CD8-positive, alpha-beta memory T cell (primary cell): ENCODE measurements around the gene KRTAP10-10. TPM values are rescaled to one million over a fixed set of nuclear protein-coding genes. Genes with fewer than 3 reads are reported as not detected.
"Not testable (repeated sequence)": the region's sequence is repeated elsewhere in the genome, so short reads cannot be mapped to it uniquely, and the experiment has no call there.

Source experiments
- CTCF ChIA-PET: fragments of 350-600 bp; sonication (Branson Sonifier 250); formaldehyde crosslinking; loops from one replicate; lab custom pipeline; 2021; ENCODE audit warnings: antibody characterized with exemption; lab: Charles Lee
- POLR2A ChIA-PET: fragments of 350-600 bp; sonication (Branson Sonifier 250); formaldehyde crosslinking; loops from one replicate; lab custom pipeline; 2021; ENCODE audit warnings: antibody characterized with exemption; lab: Charles Lee
- DNase-seq, 5 donors: peaks; one replicate each; pipeline versions ENCODE4 v3.0.0 to v3.0.0-alpha.2; 2020 to 2022; ENCODE audit warnings: mixed read lengths in 1 of 5
- H3K27ac ChIP-seq: one replicate; pipeline ENCODE4 v1.7.0; 2013; ENCODE audit warnings: low read depth, mild to moderate bottlenecking, low read length, moderate library complexity
- H3K27me3 ChIP-seq: 2 replicates; pipeline ENCODE4 v1.7.0; 2013; ENCODE audit warnings: low read length, mild to moderate bottlenecking; ENCODE audit not compliant: insufficient read depth, poor library complexity, severe bottlenecking
- H3K36me3 ChIP-seq: 2 replicates; pipeline ENCODE4 v1.7.0; 2013; ENCODE audit warnings: mild to moderate bottlenecking, low read length, moderate library complexity; ENCODE audit not compliant: insufficient read depth
- H3K4me1 ChIP-seq: 2 replicates; pipeline ENCODE4 v1.7.0; 2013; ENCODE audit warnings: mild to moderate bottlenecking, low read length, moderate library complexity; ENCODE audit not compliant: insufficient read depth
- H3K4me3 ChIP-seq: 2 replicates; pipeline ENCODE4 v1.7.0; 2013; ENCODE audit warnings: mild to moderate bottlenecking, low read length
- H3K9me3 ChIP-seq: 2 replicates; pipeline ENCODE4 v1.7.0; 2013; ENCODE audit warnings: mild to moderate bottlenecking, low read length
- H3K27ac Mint-ChIP-seq, 8 donors: one replicate each; pipeline ENCODE4 v1.8.0; 2020 to 2021; ENCODE audit warnings: mixed read lengths in 8 of 8, mild to moderate bottlenecking in 6 of 8, inconsistent platforms in 3 of 8, moderate library complexity in 3 of 8
- H3K27me3 Mint-ChIP-seq, 2 donors: one replicate each; pipeline ENCODE4 v1.8.0; 2020 to 2021; ENCODE audit warnings: mixed read lengths in 2 of 2, mild to moderate bottlenecking in 1 of 2, moderate library complexity in 1 of 2
- H3K36me3 Mint-ChIP-seq, 3 donors: one replicate each; pipeline ENCODE4 v1.8.0; 2020 to 2021; ENCODE audit warnings: mixed read lengths in 3 of 3, inconsistent platforms in 1 of 3, mild to moderate bottlenecking in 1 of 3
- H3K4me1 Mint-ChIP-seq, 3 donors: one replicate each; pipeline ENCODE4 v1.8.0; 2020 to 2021; ENCODE audit warnings: mixed read lengths in 3 of 3, inconsistent platforms in 1 of 3, mild to moderate bottlenecking in 1 of 3
- H3K4me3 Mint-ChIP-seq, 7 donors: one replicate each; pipeline ENCODE4 v1.8.0; 2020 to 2021; ENCODE audit warnings: mixed read lengths in 7 of 7, mild to moderate bottlenecking in 6 of 7, moderate library complexity in 4 of 7, inconsistent platforms in 2 of 7
- H3K9me3 Mint-ChIP-seq, 5 donors: one replicate each; pipeline ENCODE4 v1.8.0; 2020 to 2022; ENCODE audit warnings: mixed read lengths in 5 of 5, mild to moderate bottlenecking in 3 of 5, moderate library complexity in 2 of 5, inconsistent platforms in 1 of 5
- polyA plus RNA-seq: library from polyadenylated mRNA; unstranded; fragments of 300-500 nt; fragmentation: Illumina TruSeq; gene quantifications from one replicate; pipeline ENCODE4 v1.2.3, GENCODE V29; 2021
- total RNA-seq, 2 experiments: library from RNA; stranded (reverse); gene quantifications; one replicate each; pipeline ENCODE4 v1.2.3, GENCODE V29; 2021

The KRTAP10-10 gene
- total and polyA plus RNA-seq, 3 experiments from 2014 or later, result not detected

GRCh38 chr21:44610157-44610843, 26.9 kb upstream of the KRTAP10-10 start:
- H3K4me1 Mint-ChIP-seq, H3K4me3 ChIP-seq, H3K9me3 ChIP-seq, H3K4me3 Mint-ChIP-seq, H3K4me1 ChIP-seq, H3K27ac Mint-ChIP-seq, H3K27me3 ChIP-seq, H3K36me3 ChIP-seq, H3K27ac ChIP-seq, DNase-seq: not testable (repeated sequence)
- ChIA-PET POLR2A (interaction anchor here (0.6 kb wide), 1 partner anchor 12 kb away, joined by 3 read pairs; no protein-coding TSS in a partner anchor), CTCF (interaction anchor here (1.0 kb wide), 1 partner anchor 92 kb away, joined by 3 read pairs; no protein-coding TSS in a partner anchor)
- Mint-ChIP-seq H3K36me3 (peaks cover 1 to 23% (median 2%) of the 10 kb centered on the region in 3 donors), H3K27me3 (peaks cover 5 to 19% of the 10 kb centered on the region in 2 donors), H3K9me3 (peaks cover 15 to 28% (median 24%) of the 10 kb centered on the region in 5 donors)

GRCh38 chr21:44611551-44611950, 25.6 kb upstream of the KRTAP10-10 start:
- Histone ChIP-seq H3K36me3 (no peaks in the 10 kb centered on the region), H3K4me3 (no peak overlapping the region)

DNA sequence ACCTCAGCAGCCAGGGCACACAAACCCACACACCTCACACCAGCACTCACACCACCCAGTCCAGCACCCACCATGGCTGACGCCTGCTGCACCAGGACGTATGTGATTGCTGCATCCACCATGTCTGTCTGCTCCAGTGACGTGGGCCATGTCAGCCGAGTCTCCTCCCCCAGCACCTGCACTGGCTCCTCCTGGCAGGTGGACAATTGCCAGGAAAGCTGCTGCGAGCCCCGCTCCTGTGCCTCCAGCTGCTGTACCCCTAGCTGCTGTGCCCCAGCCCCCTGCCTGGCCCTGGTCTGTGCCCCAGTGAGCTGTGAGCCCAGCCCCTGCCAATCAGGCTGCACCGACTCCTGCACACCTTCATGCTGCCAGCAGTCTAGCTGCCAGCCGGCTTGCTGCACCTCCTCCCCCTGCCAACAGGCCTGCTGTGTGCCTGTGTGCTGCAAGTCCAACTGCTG, 25.1 kb upstream of the KRTAP10-10 start, which contains the start of gene KRTAP10-8:
KRTAP10-8 (plus strand) TSS at position 51 of the 458 bp plus-strand sequence; CDS start at position 73, 22 bp downstream.
- no peaks in the 10 kb centered on the region for H3K36me3 ChIP-seq
- H3K4me1 ChIP-seq, result peaks cover 16% of the 10 kb centered on the region
- peaks cover 4% of the 10 kb centered on the region for H3K9me3 ChIP-seq
- peaks cover 1 to 20% (median 2%) of the 10 kb centered on the region in 3 donors for H3K36me3 Mint-ChIP-seq
- H3K9me3 Mint-ChIP-seq, result peaks cover 15 to 28% (median 24%) of the 10 kb centered on the region in 5 donors
- DNase-seq, result no peak
- no peak within 1 kb of the TSS for H3K4me3 ChIP-seq
- ChIA-PET POLR2A (no interaction called here), CTCF (no interaction called here)
- H3K4me3 Mint-ChIP-seq, result no peak within 1 kb of the TSS
- peaks cover 1 to 7% of the 10 kb centered on the region in 2 donors for H3K27me3 Mint-ChIP-seq
- H3K27ac Mint-ChIP-seq, result peak within 1 kb of the TSS in 1 of 8 donors; percentile 47
- no peak within 1 kb of the TSS for H3K27ac ChIP-seq
- H3K4me1 Mint-ChIP-seq, result peaks cover 14 to 21% (median 19%) of the 10 kb centered on the region in 3 donors
- peaks cover 5% of the 10 kb centered on the region for H3K27me3 ChIP-seq

More at GRCh38 chr21:44611551-44611950, 25.6 kb upstream of the KRTAP10-10 start:
- POLR2A ChIA-PET, result no interaction called here
- Mint-ChIP-seq H3K27ac (no peak overlapping the region), H3K4me3 (no peak overlapping the region), H3K4me1 (peaks cover 11 to 16% (median 14%) of the 10 kb centered on the region in 3 donors), H3K36me3 (peaks cover 1 to 20% (median 2%) of the 10 kb centered on the region in 3 donors), H3K27me3 (peaks cover 1 to 8% of the 10 kb centered on the region in 2 donors), H3K9me3 (peaks cover 15 to 28% (median 24%) of the 10 kb centered on the region in 5 donors)
- no peak overlapping the region for H3K27ac ChIP-seq
- DNase-seq, result no peak
- peaks cover 11% of the 10 kb centered on the region for H3K4me1 ChIP-seq
- CTCF ChIA-PET, result no interaction called here
- peaks cover 4% of the 10 kb centered on the region for H3K9me3 ChIP-seq
- peaks cover 5% of the 10 kb centered on the region for H3K27me3 ChIP-seq

- Histone ChIP-seq H3K36me3 (no peaks in the 10 kb centered on the region), H3K27me3 (peaks cover 1% of the 10 kb centered on the region), H3K4me3 (no peak overlapping the region), H3K4me1 (peaks cover 23% of the 10 kb centered on the region), H3K9me3 (peaks cover 4% of the 10 kb centered on the region), H3K27ac (no peak overlapping the region)
- Mint-ChIP-seq H3K27me3 (peaks cover 0 to 5% of the 10 kb centered on the region in 2 donors), H3K4me1 (peaks cover 16 to 27% (median 26%) of the 10 kb centered on the region in 3 donors), H3K36me3 (peaks cover 1 to 20% (median 2%) of the 10 kb centered on the region in 3 donors), H3K9me3 (peaks cover 15 to 28% (median 24%) of the 10 kb centered on the region in 5 donors), H3K27ac (peak overlapping the region in 1 of 8 donors; percentile 57), H3K4me3 (no peak overlapping the region)
- ChIA-PET CTCF (no interaction called here), POLR2A (no interaction called here)
- no peak for DNase-seq
Observed at GRCh38 chr21:44612669-44613229, 24.4 kb upstream of the KRTAP10-10 start.

- Mint-ChIP-seq H3K4me3 (no peak overlapping the region), H3K27ac (no peak overlapping the region), H3K27me3 (peaks cover 0 to 2% of the 10 kb centered on the region in 2 donors), H3K9me3 (peaks cover 15 to 28% (median 24%) of the 10 kb centered on the region in 5 donors), H3K36me3 (peaks cover 2 to 20% (median 3%) of the 10 kb centered on the region in 3 donors), H3K4me1 (peaks cover 23 to 36% (median 34%) of the 10 kb centered on the region in 3 donors)
- Histone ChIP-seq H3K4me1 (peaks cover 31% of the 10 kb centered on the region), H3K9me3 (peaks cover 4% of the 10 kb centered on the region), H3K4me3 (no peak overlapping the region), H3K36me3 (no peaks in the 10 kb centered on the region), H3K27ac (no peak overlapping the region), H3K27me3 (no peaks in the 10 kb centered on the region)
- DNase-seq, result no peak
- CTCF ChIA-PET, result no interaction called here
- POLR2A ChIA-PET, result no interaction called here
Observed at GRCh38 chr21:44613386-44614155, 23.6 kb upstream of the KRTAP10-10 start.

DNA sequence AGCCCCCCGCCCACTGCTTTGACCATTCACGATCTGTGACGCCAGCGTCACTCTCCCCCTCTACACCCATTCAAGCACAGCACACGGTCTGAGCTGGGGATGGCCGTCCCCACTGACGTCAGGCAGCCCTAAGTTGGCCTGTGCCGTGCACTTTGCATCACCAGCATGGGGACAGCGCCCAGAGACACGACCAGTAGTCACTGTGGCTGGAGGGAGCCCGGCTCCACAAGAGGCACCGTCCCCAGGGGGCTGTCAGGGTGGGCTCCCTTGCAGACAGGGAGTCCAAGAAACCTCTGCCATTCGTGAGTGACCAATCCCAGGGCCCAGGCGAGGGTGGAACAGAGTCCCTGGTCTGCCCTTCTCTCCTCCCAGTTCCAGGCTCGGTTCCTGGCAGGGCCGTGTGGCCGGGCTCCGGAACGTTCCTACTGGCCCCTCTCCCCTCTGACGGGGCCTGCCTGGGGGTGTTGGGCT, 23.0 kb upstream of the KRTAP10-10 start:
- DNase-seq, result no peak
- peaks cover 0 to 2% of the 10 kb centered on the region in 2 donors for H3K27me3 Mint-ChIP-seq
- H3K27ac Mint-ChIP-seq, result no peak overlapping the region
- H3K4me1 Mint-ChIP-seq, result peaks cover 29 to 42% (median 40%) of the 10 kb centered on the region in 3 donors
- Histone ChIP-seq H3K4me3 (no peak overlapping the region), H3K27me3 (no peaks in the 10 kb centered on the region), H3K9me3 (peaks cover 4% of the 10 kb centered on the region), H3K4me1 (peaks cover 37% of the 10 kb centered on the region), H3K27ac (no peak overlapping the region), H3K36me3 (no peaks in the 10 kb centered on the region)
- peaks cover 12 to 28% (median 24%) of the 10 kb centered on the region in 5 donors for H3K9me3 Mint-ChIP-seq
- H3K36me3 Mint-ChIP-seq, result peaks cover 3 to 20% (median 6%) of the 10 kb centered on the region in 3 donors
- ChIA-PET POLR2A (no interaction called here), CTCF (no interaction called here)
- no peak overlapping the region for H3K4me3 Mint-ChIP-seq

DNA sequence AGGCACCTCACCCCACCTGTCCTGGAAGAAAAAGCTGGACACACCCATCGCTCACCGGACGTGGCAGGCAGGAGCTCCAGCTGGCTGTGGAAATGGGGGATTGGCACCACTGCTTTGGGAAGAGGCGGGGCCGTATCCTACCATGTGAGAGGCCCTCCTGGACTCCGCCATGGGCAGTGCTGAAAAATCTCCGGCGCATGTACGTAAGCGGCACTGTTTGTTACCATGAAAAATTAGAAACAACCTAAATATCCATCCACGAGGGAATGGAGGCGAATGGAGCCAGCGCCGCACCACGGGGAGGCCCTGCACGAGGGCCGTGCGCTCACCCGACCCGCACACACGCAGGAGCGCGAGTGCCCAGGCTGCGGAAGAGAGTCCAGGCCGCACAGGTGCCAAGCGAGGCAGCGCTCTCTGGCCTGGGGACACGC, 22.2 kb upstream of the KRTAP10-10 start:
- Histone ChIP-seq H3K4me1 (peaks cover 45% of the 10 kb centered on the region), H3K27ac (no peak overlapping the region), H3K36me3 (no peaks in the 10 kb centered on the region), H3K27me3 (no peaks in the 10 kb centered on the region), H3K9me3 (peaks cover 4% of the 10 kb centered on the region), H3K4me3 (no peak overlapping the region)
- H3K4me3 Mint-ChIP-seq, result no peak overlapping the region
- ChIA-PET POLR2A (no interaction called here), CTCF (no interaction called here)
- peaks cover 11 to 28% (median 24%) of the 10 kb centered on the region in 5 donors for H3K9me3 Mint-ChIP-seq
- no peak for DNase-seq
- H3K4me1 Mint-ChIP-seq, result peaks cover 37 to 50% (median 48%) of the 10 kb centered on the region in 3 donors
- peaks cover 0 to 2% of the 10 kb centered on the region in 2 donors for H3K27me3 Mint-ChIP-seq
- peaks cover 8 to 20% (median 13%) of the 10 kb centered on the region in 3 donors for H3K36me3 Mint-ChIP-seq
- H3K27ac Mint-ChIP-seq, result no peak overlapping the region
